GM18520 (cell line): ENCODE results near the gene EEFSEC.

Source experiments
- ATAC-seq: cut with Tn5 transposase; IDR thresholded peaks from one replicate; pipeline ENCODE4 v1.9.1; 2021; ENCODE audit not compliant: unreplicated experiment

The EEFSEC gene

GRCh38 chr3:128383316-128384235, 230.3 kb downstream of the EEFSEC start:
- ATAC-seq: no peak

GRCh38 chr3:128385080-128385832, 232.0 kb downstream of the EEFSEC start:
- no peak for ATAC-seq

GRCh38 chr3:128388932-128389331, 235.7 kb downstream of the EEFSEC start:
- no peak for ATAC-seq

GRCh38 chr3:128390867-128391266, 237.6 kb downstream of the EEFSEC start:
- ATAC-seq: no peak

GRCh38 chr3:128392021-128392420, 238.7 kb downstream of the EEFSEC start:
- no peak for ATAC-seq

- no peak for ATAC-seq
These were observed 239.7 kb downstream of the EEFSEC start for GRCh38 chr3:128392818-128393544.

GRCh38 chr3:128394033-128394432, 240.8 kb downstream of the EEFSEC start:
- no peak for ATAC-seq

GRCh38 chr3:128395046-128395445, 241.8 kb downstream of the EEFSEC start:
- no peak for ATAC-seq

- no peak for ATAC-seq
These were observed 242.3 kb downstream of the EEFSEC start for GRCh38 chr3:128395500-128396162.

GRCh38 chr3:128397484-128397883, 244.2 kb downstream of the EEFSEC start:
- no peak for ATAC-seq

GRCh38 chr3:128398586-128398985, 245.3 kb downstream of the EEFSEC start:
- no peak for ATAC-seq

GRCh38 chr3:128399221-128399915, 246.1 kb downstream of the EEFSEC start:
- no peak for ATAC-seq

- no peak for ATAC-seq
These were observed 247.4 kb downstream of the EEFSEC start for GRCh38 chr3:128400671-128401070.

GRCh38 chr3:128402319-128402718, 249.0 kb downstream of the EEFSEC start:
- ATAC-seq: no peak

- no peak for ATAC-seq
These were observed 249.7 kb downstream of the EEFSEC start for GRCh38 chr3:128402998-128403397.

- ATAC-seq: no peak
These were observed 251.2 kb downstream of the EEFSEC start for GRCh38 chr3:128404276-128405068.

GRCh38 chr3:128405554-128406277, 252.4 kb downstream of the EEFSEC start:
- ATAC-seq: no peak

- ATAC-seq: no peak
These were observed 254.0 kb downstream of the EEFSEC start for GRCh38 chr3:128407247-128407646.
